GM21717 (cell line): Measurements from ENCODE around the gene ASMTL.
"Not testable (repeated sequence)": the region's sequence is repeated elsewhere in the genome, so short reads cannot be mapped to it uniquely, and the experiment has no call there.

ENCODE experiments used
- ATAC-seq: cut with Tn5 transposase; IDR thresholded peaks from one replicate; pipeline ENCODE4 v1.9.1; 2021; ENCODE audit warnings: mild to moderate bottlenecking, moderate library complexity; ENCODE audit not compliant: unreplicated experiment

Gene ASMTL

DNA sequence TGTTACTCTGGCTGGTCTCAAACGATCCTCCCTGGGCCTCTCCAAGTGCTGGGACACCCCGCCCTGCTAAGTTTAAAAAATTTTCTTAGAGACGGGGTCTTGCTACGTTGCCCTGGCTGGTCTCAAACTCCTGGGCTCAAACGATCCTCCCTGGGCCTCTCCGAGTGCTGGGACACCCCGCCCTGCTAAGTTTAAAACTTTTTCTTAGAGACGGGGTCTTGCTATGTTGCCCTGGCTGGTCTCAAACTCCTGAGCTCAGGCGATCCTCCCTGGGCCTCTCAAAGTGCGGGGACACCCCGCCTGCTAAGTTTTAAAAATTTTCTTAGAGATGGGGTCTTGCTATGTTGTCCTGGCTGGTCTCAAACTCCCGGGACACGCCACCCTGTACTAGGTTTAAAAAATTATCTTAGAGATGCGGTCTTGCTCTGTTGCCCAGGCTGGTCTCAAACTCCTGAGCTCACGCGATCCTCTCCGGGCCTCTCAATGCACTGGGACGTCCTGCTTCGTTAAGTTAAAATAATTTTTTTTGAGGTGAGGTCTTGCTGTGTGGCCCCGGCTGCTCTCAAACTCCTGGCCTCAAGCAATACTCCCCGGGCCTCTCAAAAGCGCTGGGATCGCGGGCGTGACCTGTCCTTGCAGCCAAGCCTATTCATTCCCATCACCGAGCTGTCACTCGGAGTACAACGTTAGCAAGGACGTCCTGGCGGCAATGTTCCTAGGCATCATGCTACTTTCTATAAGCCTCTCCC, 61.9 kb downstream of the ASMTL start:
- ATAC-seq, result no peak

DNA sequence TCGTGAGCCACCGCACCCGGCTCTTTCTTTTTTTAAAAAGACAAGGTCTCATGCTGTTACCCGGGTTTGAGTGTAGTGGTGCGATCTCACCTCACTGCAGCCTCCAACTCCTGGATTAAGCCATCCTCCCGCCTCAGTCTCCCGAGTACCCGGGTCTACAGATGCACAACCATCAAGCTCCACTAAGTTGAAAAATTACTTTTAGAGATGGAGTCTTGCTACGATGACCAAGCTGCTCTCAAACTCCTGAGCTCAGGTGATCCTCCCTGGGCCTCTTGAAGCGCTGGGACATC, 62.8 kb downstream of the ASMTL start:
- ATAC-seq, result no peak

DNA sequence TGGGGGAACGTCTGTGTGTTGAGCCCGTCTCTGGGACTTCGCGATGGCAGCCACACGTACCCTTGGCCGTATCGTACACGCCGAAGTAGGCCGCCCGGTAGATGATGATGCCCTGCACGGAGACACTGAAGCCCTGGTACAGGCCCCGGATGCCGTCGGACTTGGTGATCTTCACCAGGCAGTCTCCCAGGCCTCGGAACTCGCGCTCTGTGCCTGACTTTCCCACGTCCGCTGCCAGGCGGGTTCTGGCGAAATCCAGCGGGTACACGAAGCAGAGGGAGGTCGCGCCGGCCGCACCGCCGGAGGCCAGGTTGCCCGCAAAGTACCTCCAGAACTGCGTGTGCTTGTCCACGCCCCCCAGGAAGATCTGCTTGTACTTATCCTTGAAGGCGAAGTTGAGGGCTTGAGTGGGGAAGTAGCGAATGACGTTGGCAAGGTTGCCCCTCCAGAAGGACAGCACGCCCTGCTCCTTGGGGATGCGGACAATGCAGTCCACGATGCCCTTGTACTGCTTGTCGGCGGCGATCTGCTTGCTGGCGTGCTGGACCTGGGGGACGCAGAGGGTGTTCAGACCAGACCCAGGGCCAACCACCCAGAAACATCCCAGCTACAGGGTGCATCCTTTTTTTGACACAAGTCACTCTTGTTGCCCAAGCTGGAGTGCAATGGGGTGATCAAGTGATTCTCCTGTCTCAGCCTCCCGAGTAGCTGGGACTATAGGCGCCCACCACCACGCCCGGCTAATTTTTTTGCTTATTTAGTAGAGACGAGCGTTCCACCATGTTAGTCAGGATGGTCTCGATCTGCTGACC, 63.3 kb downstream of the ASMTL start:
- no peak for ATAC-seq

DNA sequence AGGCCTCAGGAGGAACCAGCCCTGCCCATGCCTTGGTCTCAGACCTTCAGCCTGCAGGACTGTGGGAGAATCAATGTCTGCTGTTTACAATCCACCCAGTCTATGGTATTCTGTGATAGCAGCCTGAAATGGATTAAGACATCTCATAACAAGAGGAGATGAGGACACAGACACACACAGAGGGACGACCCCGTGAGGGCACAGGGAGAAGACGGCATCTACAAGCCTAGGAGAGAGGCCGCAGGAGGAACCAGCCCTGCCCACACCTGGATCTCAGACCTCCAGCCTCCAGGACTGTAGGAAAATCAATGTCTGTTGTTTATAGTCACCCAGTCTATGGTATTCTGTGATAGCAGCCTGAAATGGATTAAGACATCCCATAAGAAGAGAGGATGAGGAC, 64.1 kb downstream of the ASMTL start:
- no peak for ATAC-seq

DNA sequence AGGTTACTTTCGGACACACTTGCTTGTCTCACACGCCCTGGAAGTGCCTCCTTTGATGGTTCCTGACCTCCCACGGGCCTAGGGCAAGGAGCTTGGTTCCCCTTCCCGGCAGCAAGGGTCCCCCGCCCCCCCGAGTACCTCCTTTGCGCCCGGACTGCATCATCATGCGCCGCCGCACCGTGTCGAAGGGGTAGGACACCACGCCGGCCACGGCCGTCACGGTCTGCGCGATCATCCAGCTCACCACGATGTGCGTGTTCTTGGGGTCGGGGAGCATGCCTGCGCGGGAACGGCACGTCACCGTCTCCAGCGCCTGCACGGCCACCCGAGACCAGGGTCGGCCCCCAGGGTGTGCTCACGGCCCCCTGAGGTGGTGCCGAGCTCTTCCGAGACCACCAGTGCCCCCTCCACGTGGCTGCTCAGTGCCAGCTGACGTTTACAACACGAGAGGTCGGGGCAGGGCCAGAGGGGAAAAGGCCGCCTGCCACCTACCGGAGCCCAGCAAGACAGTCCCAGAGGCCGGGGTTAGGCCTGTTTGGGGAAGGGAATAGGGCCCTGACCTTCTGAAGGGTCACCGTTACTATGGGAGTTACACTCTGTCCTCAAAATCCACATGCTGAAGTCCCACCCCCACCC, 65.5 kb downstream of the ASMTL start:
- ATAC-seq, result no peak

DNA sequence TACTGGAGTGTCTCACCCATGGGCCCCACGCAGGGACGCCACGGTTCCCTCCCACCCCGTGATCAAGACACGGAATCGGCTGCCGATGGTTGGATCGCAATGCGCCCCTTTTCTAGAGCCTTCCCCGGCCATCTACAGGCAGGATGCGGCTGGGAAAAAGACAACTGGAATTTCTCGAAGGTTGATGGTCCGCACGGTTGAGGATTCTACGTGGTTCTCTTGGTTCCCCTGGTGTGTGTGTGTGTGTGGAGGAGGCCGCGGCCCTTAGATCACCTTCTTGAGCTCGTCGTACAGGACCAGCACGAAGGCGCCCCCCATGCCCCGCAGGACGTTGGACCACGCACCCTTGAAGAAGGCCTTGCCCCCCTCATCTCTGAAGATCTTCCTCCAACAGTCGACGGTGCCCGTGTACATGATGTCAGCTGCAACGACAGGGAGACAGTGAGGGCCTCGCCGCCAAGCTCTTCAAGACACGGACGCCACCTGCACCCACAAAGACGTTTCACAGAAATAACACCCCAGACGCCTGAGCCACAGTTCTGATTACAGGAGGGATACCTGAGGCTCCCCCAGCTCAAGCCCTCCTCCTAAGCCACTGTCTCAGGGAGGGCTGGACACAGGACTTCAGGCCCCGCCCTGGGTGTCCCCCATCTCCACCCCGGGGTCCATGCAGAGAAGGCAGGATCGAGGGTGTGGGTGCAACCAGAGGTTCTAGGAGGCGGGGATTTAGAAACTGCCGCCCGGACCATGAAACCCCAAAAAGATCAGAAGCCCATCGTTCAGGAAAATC, 66.2 kb downstream of the ASMTL start:
- no peak for ATAC-seq

DNA sequence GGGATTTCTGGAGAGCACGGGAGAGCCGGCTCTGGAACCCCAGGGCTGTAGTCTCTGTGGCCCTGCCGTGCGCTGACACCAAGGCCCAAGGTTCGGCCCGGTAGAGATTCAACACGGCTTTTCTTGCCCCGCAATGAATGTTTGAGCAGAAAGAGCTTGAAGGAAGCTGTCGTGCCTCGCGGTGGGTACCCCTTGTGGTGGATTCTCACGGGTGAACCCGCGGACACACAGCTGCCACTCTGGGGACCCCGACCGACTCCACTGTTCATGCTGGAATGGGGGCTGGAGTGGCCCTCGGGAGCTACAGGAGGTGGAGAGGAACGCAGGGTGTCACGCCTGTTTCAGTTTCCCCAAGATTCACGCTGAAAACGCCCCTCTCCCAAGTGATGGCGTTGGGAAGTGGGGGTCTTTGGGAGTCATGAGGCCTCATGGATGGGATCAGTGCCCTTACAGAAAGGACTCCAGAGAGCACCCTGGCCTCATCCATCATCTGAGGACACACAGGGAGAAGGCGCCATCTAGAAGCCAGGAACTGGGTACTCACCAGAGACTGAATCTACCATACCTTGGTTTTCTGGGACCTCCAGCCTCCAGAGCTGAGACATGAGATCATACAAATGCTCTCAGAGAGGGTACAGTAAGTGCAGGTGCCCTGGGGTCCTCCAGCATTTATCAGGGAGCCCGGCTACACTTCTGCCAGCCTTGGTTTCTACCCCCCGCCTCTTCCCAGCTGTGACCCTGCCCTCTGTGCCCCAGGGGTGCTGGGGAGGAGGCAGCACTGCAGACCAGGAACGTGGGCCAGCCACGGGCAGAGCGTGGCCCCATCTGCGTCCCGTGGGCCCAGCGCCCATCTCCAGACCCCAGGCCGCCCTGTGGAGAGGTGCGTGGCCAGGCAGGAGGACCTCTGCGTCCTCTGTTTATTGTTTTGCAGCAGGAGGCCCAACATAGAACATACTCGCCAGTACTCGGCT, 67.2 kb downstream of the ASMTL start:
- no peak for ATAC-seq

DNA sequence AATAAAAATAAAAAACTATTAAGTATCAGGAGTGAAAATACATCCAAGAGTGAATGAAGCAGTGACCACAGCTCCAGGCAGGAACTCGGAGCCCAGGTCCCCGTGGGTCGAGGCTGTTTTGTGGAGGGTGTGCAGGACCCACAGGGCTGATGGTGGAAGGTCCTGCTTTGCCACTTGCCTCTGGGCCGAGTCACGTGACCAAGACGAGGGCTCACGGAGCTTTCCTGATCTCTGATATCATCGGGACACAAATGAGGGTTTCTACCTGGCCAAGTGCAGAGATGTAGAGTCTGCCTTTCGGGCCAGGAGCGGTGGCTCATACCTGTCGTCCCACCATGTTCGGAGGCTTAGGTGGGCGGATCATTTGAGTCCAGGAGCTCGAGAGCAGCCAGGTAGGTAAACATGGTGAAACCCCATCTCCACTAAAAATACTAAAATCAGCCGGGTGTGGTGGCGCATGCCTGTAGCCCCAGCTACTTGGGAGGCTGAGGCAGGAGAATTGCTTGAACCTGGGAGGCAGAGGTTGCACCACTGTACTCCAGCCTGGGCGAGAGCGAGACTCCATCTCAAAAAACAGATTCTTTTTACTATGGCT, 68.0 kb downstream of the ASMTL start:
- ATAC-seq, result no peak

DNA sequence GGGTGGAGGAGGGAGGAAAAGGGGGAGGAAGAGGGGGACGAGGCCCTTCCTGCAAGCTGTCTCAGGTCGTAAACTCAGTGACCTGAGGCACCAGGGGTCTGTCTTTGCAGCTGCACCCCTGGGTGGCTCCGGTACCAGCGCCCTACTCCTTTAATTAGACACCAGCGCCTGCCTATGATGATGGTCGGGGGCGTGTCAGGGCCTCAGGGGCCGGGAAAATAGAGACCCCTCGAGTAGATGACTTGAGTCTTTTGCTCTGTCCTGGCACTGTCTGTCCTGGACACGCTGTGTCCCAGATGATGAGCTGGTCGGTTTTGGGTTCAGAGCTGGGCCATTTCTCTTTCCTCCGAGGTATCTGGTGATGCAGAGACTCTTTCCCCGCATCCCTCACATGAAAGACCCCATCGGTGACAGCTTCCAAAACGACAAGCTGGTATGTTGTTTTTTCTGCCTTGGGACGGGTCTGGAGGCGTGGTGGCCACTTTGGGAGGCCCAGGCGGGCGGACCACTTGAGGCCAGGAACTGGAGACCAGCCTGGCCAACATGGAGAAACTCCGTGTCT, 72.0 kb downstream of the ASMTL start:
- no peak for ATAC-seq

DNA sequence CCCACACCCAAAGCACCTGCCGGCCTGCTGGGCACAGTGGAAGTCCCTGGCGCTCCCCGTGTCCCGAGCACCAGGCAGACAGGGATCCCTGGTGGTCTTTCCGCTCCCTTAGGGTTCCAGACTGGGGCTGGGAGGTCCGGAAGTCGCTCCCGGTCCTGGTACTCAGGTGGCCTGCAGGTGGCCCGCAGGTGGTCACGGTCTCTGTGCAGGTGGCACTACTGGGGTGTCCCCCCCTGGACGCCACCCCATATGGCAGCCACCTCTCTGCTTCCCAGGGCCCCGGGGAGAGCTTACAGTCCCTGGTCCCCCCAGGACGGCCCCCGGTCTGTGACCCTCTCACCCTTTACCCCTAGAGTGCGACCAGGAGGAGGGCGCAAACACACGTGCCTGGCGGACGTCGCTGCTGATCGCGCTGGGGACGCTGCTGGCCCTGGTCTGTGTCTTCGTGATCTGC, 74.4 kb downstream of the ASMTL start:
- ATAC-seq, result no peak

DNA sequence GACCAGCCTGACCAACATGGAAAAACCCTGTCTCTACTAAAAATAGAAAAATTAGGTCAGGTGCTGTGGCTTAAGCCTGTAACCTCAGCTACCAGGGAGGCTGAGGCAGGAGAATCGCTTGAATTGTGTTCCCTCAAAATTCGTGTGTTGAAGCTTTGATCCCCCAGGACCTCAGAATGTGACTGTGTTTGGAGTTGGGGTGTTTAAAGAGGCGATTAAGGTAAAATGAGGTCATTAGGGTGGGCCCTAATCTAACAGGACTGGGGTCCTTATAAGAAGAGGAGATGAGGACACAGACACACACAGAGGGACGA, 84.4 kb downstream of the ASMTL start:
- ATAC-seq, result no peak

DNA sequence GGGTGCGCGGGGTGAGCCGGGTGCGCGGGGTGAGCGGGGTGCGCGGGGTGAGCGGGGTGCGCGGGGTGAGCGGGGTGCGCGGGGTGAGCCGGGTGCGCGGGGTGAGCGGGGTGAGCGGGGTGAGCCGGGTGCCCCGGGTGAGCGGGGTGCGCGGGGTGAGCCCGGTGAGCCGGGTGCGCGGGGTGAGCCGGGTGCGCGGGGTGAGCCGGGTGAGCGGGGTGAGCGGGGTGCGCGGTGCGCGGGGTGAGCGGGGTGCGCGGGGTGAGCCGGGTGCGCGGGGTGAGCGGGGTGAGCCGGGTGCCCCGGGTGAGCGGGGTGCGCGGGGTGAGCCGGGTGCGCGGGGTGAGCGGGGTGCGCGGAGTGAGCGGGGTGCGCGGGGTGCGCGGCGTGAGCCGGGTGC, 86.3 kb downstream of the ASMTL start:
- ATAC-seq, result not testable (repeated sequence)

DNA sequence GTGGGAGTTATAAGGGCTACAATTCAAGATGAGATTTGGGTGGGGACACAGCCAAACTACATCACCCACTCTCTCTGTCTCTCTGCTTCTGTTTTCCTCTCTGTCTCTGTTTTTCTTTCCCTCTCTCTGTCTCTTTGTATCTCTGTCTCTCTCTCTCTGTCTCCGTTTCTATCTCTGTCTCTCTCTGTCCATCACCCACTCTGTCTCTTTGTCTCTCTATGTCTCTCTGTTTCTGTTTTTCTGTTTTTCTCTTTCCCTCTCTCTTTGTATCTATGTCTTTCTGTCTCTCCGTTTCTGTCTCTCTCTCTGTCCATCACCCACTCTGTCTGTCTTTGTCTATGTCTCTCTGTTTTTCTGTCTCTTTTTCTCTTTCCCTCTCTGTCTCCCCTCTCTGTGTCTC, 90.8 kb downstream of the ASMTL start:
- no peak for ATAC-seq

DNA sequence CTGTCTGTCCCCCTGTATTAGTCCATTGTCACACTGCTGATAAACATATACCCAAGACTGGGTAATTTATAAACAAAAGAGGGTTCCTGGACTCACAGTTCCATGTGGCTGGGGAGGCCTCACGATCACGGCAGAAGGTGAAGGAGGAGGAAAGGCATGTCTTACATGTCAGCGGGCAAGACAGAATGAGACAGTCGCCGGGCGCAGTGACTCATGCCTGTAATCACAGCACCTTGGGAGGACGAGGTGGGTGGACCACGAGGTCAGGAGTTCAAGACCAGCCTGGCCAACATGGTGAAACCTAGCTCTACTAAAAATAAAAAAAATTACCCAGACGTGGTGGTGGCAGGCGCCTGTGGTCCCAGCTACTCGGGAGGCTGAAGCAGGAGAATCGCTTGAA, 91.4 kb downstream of the ASMTL start:
- ATAC-seq, result no peak

DNA sequence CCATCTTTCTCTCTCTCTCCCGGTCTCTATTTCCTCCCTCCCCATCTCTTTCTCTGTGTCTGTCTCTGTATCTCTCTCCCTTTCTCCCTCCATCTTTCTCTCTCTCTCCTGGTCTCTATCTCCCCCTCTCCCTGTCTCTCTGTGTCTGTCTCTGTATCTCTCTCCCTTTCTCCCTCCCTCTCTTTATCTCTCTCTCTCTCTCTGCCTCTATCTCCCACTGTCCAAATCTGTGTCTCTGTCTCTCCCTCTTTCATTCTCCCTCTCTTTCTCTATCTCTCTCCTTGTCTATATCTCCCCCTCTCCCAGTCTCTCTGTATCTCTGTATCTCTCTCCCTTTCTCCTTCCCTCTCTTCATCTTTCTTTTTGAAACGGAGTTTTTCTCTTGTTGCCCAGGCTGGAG, 92.5 kb downstream of the ASMTL start:
- no peak for ATAC-seq

DNA sequence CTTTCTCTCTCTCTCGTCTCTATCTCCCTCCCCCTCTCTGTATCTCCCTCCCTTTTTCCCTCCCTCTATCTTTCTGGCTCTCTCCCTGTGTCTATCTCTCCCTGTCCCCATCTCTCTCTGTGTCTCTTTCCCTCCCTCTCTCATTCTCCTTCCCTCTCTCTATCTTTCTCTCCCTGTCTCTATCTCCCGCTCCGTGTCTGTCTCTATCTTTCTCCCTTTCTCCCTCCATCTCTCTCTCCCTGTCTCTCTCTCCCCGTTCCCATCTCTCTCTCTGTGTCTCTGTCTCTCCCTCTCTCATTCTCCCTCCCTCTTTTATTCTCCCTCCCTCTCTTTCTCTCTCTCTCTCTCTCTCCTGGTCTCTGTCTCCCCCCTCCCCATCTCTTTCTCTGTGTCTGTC, 93.2 kb downstream of the ASMTL start:
- no peak for ATAC-seq

DNA sequence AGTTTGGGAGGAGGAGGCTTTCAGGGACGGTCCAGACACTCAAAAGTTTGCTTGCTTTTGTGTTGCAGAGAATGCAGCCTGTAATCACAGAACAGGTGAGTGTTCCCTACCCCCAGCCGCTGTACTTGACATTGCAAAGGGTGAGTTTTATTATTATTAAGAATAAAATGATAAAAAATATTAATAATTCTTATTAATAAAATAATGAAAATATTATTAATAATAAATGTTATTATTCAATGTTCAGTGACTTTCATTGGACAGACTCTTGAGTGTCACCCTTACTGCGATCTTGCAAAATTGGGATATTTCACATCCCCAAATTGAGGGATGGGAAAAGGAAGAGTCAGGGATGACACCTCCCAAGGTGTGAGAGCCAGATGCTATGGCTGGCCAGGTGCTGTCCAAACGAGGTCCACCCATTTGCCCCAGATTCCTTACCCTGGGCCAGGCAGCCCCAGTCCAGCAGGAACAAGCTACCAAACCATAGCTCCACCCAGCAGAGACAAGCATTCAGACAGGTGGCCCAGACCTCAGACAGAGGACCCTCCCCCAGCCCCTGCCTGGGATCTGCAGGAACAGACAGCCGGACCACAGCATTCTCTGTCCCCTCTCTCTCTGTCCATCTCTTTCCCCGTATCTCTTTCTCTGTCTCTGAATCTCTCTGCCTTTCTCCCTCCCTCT, 93.8 kb downstream of the ASMTL start:
- ATAC-seq, result no peak

DNA sequence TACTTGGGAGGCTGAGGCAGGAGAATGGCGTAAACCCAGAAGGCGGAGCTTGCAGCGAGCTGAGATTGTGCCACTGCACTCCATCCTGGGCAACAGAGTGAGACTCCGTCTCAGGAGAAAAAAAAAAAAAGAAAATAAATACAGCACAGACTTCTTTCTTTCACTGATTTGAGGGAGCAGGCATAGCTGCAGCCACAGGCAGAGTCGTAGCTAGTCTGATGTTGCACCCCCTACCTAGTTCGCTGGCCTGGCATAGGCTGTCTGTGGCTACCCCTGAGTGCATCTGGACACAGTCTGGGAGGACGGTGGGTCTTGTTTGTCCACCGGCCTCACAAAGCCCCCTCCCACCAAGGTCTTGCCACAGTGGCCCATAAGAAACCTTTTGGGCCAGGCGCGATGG, 94.7 kb downstream of the ASMTL start:
- ATAC-seq, result no peak
